Measurements from ENCODE around the gene ANTXR1. TPM values are rescaled to one million over a fixed set of nuclear protein-coding genes. Genes with fewer than 3 reads are reported as not detected.
A peak's percentile ranks its signal among the peaks of the same experiment; 100 is the strongest.

The ANTXR1 gene
- total RNA-seq, 1 donor from 2014 or later = 144 TPM

GRCh38 chr2:69086466-69086865 is 73.5 kb downstream of the ANTXR1 start:
- Mint-ChIP-seq H3K27me3 (ENCODE audit: low read depth) (no peaks in the 10 kb centered on the region), H3K36me3 (peaks cover 38% of the 10 kb centered on the region), H3K4me1 (peaks cover 18% of the 10 kb centered on the region), H3K9me3 (no peaks in the 10 kb centered on the region), H3K27ac (no peak overlapping the region), H3K4me3 (no peak overlapping the region)
- DNase-seq (ENCODE audit: low spot score in 2 of 2, unreplicated experiment in 2 of 2) = no peak
- TF ChIP-seq CTCF (IDR thresholded peaks at IDR 0.05; ENCODE audit: unreplicated experiment) = no peak

- peaks cover 37% of the 10 kb centered on the region for H3K36me3 Mint-ChIP-seq
- peak overlapping the region; percentile 57 for H3K27ac Mint-ChIP-seq
- no peak for TF ChIP-seq CTCF (IDR thresholded peaks at IDR 0.05; ENCODE audit: unreplicated experiment)
- peaks cover 18% of the 10 kb centered on the region for H3K4me1 Mint-ChIP-seq
- H3K4me3 Mint-ChIP-seq = no peak overlapping the region
- DNase-seq (ENCODE audit: low spot score in 2 of 2, unreplicated experiment in 2 of 2) = no peak
- no peaks in the 10 kb centered on the region for H3K27me3 Mint-ChIP-seq (ENCODE audit: low read depth)
- H3K9me3 Mint-ChIP-seq = no peaks in the 10 kb centered on the region
Observed at GRCh38 chr2:69087211-69087911, 74.4 kb downstream of the ANTXR1 start.

- H3K36me3 Mint-ChIP-seq = peaks cover 37% of the 10 kb centered on the region
- TF ChIP-seq CTCF (IDR thresholded peaks at IDR 0.05; ENCODE audit: unreplicated experiment) = no peak
- no peaks in the 10 kb centered on the region for H3K9me3 Mint-ChIP-seq
- H3K27me3 Mint-ChIP-seq (ENCODE audit: low read depth) = no peaks in the 10 kb centered on the region
- peak overlapping the region; percentile 57 for H3K27ac Mint-ChIP-seq
- H3K4me3 Mint-ChIP-seq = no peak overlapping the region
- H3K4me1 Mint-ChIP-seq = peaks cover 18% of the 10 kb centered on the region
- no peak for DNase-seq (ENCODE audit: low spot score in 2 of 2, unreplicated experiment in 2 of 2)
Observed at GRCh38 chr2:69087912-69088240, 74.9 kb downstream of the ANTXR1 start.

- Mint-ChIP-seq H3K4me1 (peaks cover 13% of the 10 kb centered on the region), H3K36me3 (peaks cover 38% of the 10 kb centered on the region), H3K9me3 (no peaks in the 10 kb centered on the region), H3K27me3 (ENCODE audit: low read depth) (no peaks in the 10 kb centered on the region), H3K27ac (no peak overlapping the region), H3K4me3 (no peak overlapping the region)
- no peak for TF ChIP-seq CTCF (IDR thresholded peaks at IDR 0.05; ENCODE audit: unreplicated experiment)
- DNase-seq (ENCODE audit: low spot score in 2 of 2, unreplicated experiment in 2 of 2) = no peak
Observed at GRCh38 chr2:69088466-69088865, 75.5 kb downstream of the ANTXR1 start.

GRCh38 chr2:69089266-69089665 is 76.3 kb downstream of the ANTXR1 start:
- Mint-ChIP-seq H3K27ac (no peak overlapping the region), H3K27me3 (ENCODE audit: low read depth) (no peaks in the 10 kb centered on the region), H3K9me3 (no peaks in the 10 kb centered on the region), H3K4me3 (no peak overlapping the region), H3K4me1 (peaks cover 7% of the 10 kb centered on the region), H3K36me3 (peaks cover 39% of the 10 kb centered on the region)
- TF ChIP-seq CTCF (IDR thresholded peaks at IDR 0.05; ENCODE audit: unreplicated experiment) = no peak
- DNase-seq (ENCODE audit: low spot score in 2 of 2, unreplicated experiment in 2 of 2) = no peak

- Mint-ChIP-seq H3K9me3 (no peaks in the 10 kb centered on the region), H3K4me3 (no peak overlapping the region), H3K4me1 (peaks cover 7% of the 10 kb centered on the region), H3K36me3 (peaks cover 42% of the 10 kb centered on the region), H3K27me3 (ENCODE audit: low read depth) (no peaks in the 10 kb centered on the region), H3K27ac (no peak overlapping the region)
- no peak for DNase-seq (ENCODE audit: low spot score in 2 of 2, unreplicated experiment in 2 of 2)
- no peak for TF ChIP-seq CTCF (IDR thresholded peaks at IDR 0.05; ENCODE audit: unreplicated experiment)
Observed at GRCh38 chr2:69089998-69090397, 77.0 kb downstream of the ANTXR1 start.
